Mammary epithelial cell (primary cell): Measurements from ENCODE around the gene APEX1.

Experiments used
- CTCF ChIP-seq, 2 donors: IDR thresholded peaks in 1 of 2; conservative IDR thresholded peaks in 1 of 2; 2 replicates each; pipeline ENCODE4 v1.5.1; 2011 to 2012; ENCODE audit warnings: inconsistent platforms in 2 of 2, low read length in 2 of 2, mild to moderate bottlenecking in 2 of 2, control low read depth in 1 of 2, low read depth in 1 of 2; ENCODE audit not compliant: insufficient read depth in 1 of 2; ENCODE audit errors: extremely low read depth in 1 of 2
- EZH2 ChIP-seq: IDR thresholded peaks from 2 replicates; pipeline ENCODE4 v1.6.1; 2012; ENCODE audit warnings: low read length, inconsistent platforms, borderline replicate concordance

DNA sequence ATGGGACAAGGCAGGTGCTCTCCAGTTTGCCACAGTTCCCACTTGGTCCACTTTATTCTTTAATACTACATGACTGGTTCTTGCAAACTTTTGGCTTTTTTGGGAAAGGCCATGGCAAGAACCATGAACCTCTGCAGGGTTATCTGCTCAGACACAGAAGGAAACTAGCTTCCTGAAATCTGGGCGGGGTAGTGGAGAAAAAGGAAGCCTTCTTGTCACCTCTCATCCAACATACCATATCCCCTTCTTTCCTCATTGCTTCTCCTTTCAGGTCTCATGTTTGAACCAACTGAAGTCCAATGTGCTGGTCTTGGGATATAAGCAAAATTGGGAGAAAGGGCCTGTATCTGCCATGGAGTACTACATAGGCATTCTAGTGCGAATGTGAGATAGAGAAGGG lies 13.6 kb upstream of the APEX1 start:
- TF ChIP-seq CTCF (conservative IDR thresholded peaks at IDR 0.05 in 1 of 2, IDR thresholded peaks at IDR 0.05 in 1 of 2; ENCODE audit: extremely low read depth in 1 of 2, insufficient read depth in 1 of 2, low read depth in 1 of 2, low read length in 2 of 2) (no peak), EZH2 (no peak)
